ENCODE results near the gene GALNT16.

- TF ChIP-seq CTCF (conservative IDR thresholded peaks at IDR 0.05 in 1 of 2, IDR thresholded peaks at IDR 0.05 in 1 of 2; ENCODE audit: low read depth in 1 of 2, low read length in 2 of 2) = no peak
- no peak for TF ChIP-seq EZH2 (IDR thresholded peaks at IDR 0.05; ENCODE audit: low read length, missing control alignments)
Observed at GRCh38 chr14:69400154-69400553, 140.2 kb downstream of the GALNT16 start.
